ENCODE results near the gene ROGDI.

The ROGDI gene

DNA sequence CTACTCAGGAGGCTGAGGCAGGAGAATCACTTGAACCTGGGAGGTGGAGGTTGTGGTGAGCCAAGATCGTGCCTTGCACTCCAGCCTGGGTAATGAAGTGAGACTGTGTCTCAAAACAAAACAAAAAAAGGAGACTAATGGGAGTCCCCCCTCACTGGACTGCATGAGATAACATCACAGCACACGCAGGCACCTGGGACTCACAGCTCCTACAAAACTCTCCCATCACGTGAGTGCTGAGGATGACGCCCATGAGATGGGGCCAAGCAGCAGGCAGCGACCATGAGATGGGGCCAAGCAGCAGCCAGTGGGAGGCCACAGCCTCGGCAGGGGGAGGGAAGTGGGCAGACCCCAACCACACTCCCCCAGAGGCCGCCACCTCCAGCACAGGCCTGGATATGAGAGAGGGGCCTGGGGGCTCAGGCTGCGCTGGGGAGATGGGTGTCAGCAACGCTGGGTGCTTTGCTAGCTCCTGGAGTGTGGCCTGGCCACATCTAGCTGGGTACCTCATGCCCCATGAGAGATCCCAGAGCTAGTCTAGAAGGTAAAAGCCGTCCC lies 52.7 kb downstream of the ROGDI start:
- TF ChIP-seq, protein P1, sequence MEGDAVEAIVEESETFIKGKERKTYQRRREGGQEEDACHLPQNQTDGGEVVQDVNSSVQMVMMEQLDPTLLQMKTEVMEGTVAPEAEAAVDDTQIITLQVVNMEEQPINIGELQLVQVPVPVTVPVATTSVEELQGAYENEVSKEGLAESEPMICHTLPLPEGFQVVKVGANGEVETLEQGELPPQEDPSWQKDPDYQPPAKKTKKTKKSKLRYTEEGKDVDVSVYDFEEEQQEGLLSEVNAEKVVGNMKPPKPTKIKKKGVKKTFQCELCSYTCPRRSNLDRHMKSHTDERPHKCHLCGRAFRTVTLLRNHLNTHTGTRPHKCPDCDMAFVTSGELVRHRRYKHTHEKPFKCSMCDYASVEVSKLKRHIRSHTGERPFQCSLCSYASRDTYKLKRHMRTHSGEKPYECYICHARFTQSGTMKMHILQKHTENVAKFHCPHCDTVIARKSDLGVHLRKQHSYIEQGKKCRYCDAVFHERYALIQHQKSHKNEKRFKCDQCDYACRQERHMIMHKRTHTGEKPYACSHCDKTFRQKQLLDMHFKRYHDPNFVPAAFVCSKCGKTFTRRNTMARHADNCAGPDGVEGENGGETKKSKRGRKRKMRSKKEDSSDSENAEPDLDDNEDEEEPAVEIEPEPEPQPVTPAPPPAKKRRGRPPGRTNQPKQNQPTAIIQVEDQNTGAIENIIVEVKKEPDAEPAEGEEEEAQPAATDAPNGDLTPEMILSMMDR (IDR thresholded peaks at IDR 0.05; ENCODE audit: insufficient read depth, low read depth, low read length, missing control alignments) = no peak
- DNase-seq (ENCODE audit: low read depth) = no peak
- H3K4me3 ChIP-seq (ENCODE audit: low read length) = no peak overlapping the region

GRCh38 chr16:4748682-4749411 lies 53.6 kb downstream of the ROGDI start:
- no peak for DNase-seq (ENCODE audit: low read depth)
- TF ChIP-seq, protein P1 (IDR thresholded peaks at IDR 0.05; ENCODE audit: insufficient read depth, low read depth, low read length, missing control alignments) = no peak
- no peak overlapping the region for H3K4me3 ChIP-seq (ENCODE audit: low read length)

- no peak overlapping the region for H3K4me3 ChIP-seq (ENCODE audit: low read length)
- TF ChIP-seq, protein P1 (IDR thresholded peaks at IDR 0.05; ENCODE audit: insufficient read depth, low read depth, low read length, missing control alignments) = no peak
- DNase-seq (ENCODE audit: low read depth) = no peak
Observed at GRCh38 chr16:4747906-4748681, 54.3 kb downstream of the ROGDI start.

GRCh38 chr16:4746991-4747574 lies 55.4 kb downstream of the ROGDI start:
- TF ChIP-seq, protein P1 (IDR thresholded peaks at IDR 0.05; ENCODE audit: insufficient read depth, low read depth, low read length, missing control alignments) = no peak
- DNase-seq (ENCODE audit: low read depth) = no peak
- H3K4me3 ChIP-seq (ENCODE audit: low read length) = no peak overlapping the region
